IMR-90 (cell line): ENCODE results near the gene TSPAN31. TPM values are rescaled to one million over a fixed set of nuclear protein-coding genes. Genes with fewer than 3 reads are reported as not detected.

ENCODE experiments used
- ATAC-seq: fragments of 200-7000 bp; cut with Tn5 transposase; 2 replicates; pipeline ENCODE4 v1.9.1; 2020; ENCODE audit warnings: low read depth, mild to moderate bottlenecking, moderate library complexity
- BruUV-seq: library from RNA; stranded (reverse); fragments of 400-500 nt; replicated peaks from 2 replicates; lab custom pipeline; 2021; lab: Mats Ljungman, UMichigan
- CTCF ChIA-PET: fragments of 300-600 bp; formaldehyde crosslinking; extraction: SDS; loops from one replicate; lab custom pipeline; 2021; ENCODE audit warnings: antibody characterized with exemption; lab: Yijun Ruan, JAX
- POLR2A ChIA-PET: fragments of 300-600 bp; sonication (Branson Sonifier 250); formaldehyde crosslinking; loops from one replicate; lab custom pipeline; 2022; ENCODE audit warnings: antibody characterized with exemption; ENCODE audit not compliant: unreplicated experiment; lab: Charles Lee
- DNase-seq: peaks from one replicate; pipeline ENCODE4 v3.0.0; 2013
- H2AFZ ChIP-seq: replicated peaks from 2 replicates; pipeline ENCODE3; 2013; ENCODE audit warnings: low read length, mild to moderate bottlenecking; ENCODE audit not compliant: poor library complexity
- H2AK5ac ChIP-seq: 2 replicates; pipeline ENCODE4 v1.6.1; 2013; ENCODE audit warnings: low read depth, low read length, inconsistent platforms
- H2AK9ac ChIP-seq: replicated peaks from 2 replicates; pipeline ENCODE3; 2013; ENCODE audit warnings: mild to moderate bottlenecking, low read depth, low read length, moderate library complexity; ENCODE audit not compliant: poor library complexity
- H2BK120ac ChIP-seq: 2 replicates; pipeline ENCODE4 v1.6.1; 2013; ENCODE audit warnings: low read depth, low read length, inconsistent platforms
- H2BK15ac ChIP-seq: 3 replicates; pipeline ENCODE4 v1.6.1; 2013; ENCODE audit warnings: low read depth, low read length, inconsistent platforms
- H2BK20ac ChIP-seq: 2 replicates; pipeline ENCODE4 v1.6.1; 2013; ENCODE audit warnings: low read depth, mild to moderate bottlenecking, inconsistent platforms, low read length, moderate library complexity
- H2BK5ac ChIP-seq: 2 replicates; pipeline ENCODE4 v1.6.1; 2013; ENCODE audit warnings: mild to moderate bottlenecking, low read depth, low read length, inconsistent platforms; ENCODE audit not compliant: poor library complexity, severe bottlenecking
- H3K14ac ChIP-seq: replicated peaks from 2 replicates; pipeline ENCODE4 v1.6.1; 2013; ENCODE audit warnings: low read depth, low read length, inconsistent platforms
- H3K18ac ChIP-seq: 2 replicates; pipeline ENCODE4 v1.6.1; 2013; ENCODE audit warnings: low read depth, low read length, control low read depth
- H3K23ac ChIP-seq: 2 replicates; pipeline ENCODE4 v1.6.1; 2013; ENCODE audit warnings: low read depth, low read length, inconsistent platforms
- H3K27ac ChIP-seq: 2 replicates; pipeline ENCODE4 v1.5.1; 2013; ENCODE audit warnings: mild to moderate bottlenecking, control low read depth, low read length; ENCODE audit not compliant: insufficient read depth
- H3K27me3 ChIP-seq: 2 replicates; pipeline ENCODE4 v1.6.1; 2013; ENCODE audit warnings: low read length; ENCODE audit not compliant: control insufficient read depth, insufficient read depth
- H3K36me3 ChIP-seq: 2 replicates; pipeline ENCODE4 v1.6.1; 2013; ENCODE audit warnings: low read length, mixed read lengths; ENCODE audit not compliant: control insufficient read depth, insufficient read depth
- H3K4ac ChIP-seq: 2 replicates; pipeline ENCODE4 v1.6.1; 2013; ENCODE audit warnings: low read depth, low read length, inconsistent platforms
- H3K4me1 ChIP-seq: 2 replicates; pipeline ENCODE4 v1.6.1; 2013; ENCODE audit warnings: low read length, mixed read lengths; ENCODE audit not compliant: control insufficient read depth, insufficient read depth
- H3K4me2 ChIP-seq: 2 replicates; pipeline ENCODE4 v1.6.1; 2013; ENCODE audit warnings: low read depth, mild to moderate bottlenecking, control low read depth, low read length, moderate library complexity
- H3K4me3 ChIP-seq: 2 replicates; pipeline ENCODE4 v1.5.1; 2013; ENCODE audit warnings: low read depth, mild to moderate bottlenecking, control low read depth, low read length, moderate library complexity; ENCODE audit not compliant: insufficient read depth
- H3K56ac ChIP-seq: 2 replicates; pipeline ENCODE4 v1.6.1; 2013; ENCODE audit warnings: low read length, inconsistent platforms; ENCODE audit not compliant: insufficient read depth; ENCODE audit errors: extremely low read depth
- H3K79me1 ChIP-seq, 2 experiments: 2 replicates each; pipeline ENCODE4 v1.6.1; 2013; ENCODE audit warnings: low read length in 2 of 2, inconsistent platforms in 1 of 2, low read depth in 1 of 2
- H3K9ac ChIP-seq: 2 replicates; pipeline ENCODE4 v1.6.1; 2013; ENCODE audit warnings: low read depth, low read length, control low read depth
- H3K9me1 ChIP-seq: 2 replicates; pipeline ENCODE4 v1.6.1; 2013; ENCODE audit warnings: low read length, inconsistent platforms; ENCODE audit not compliant: insufficient read depth
- H3K9me3 ChIP-seq: 2 replicates; pipeline ENCODE4 v1.6.1; 2013; ENCODE audit warnings: low read length; ENCODE audit not compliant: control insufficient read depth, insufficient read depth
- H4K20me1 ChIP-seq: 2 replicates; pipeline ENCODE4 v1.6.1; 2013; ENCODE audit warnings: low read length, inconsistent platforms; ENCODE audit not compliant: insufficient read depth
- H4K5ac ChIP-seq: 2 replicates; pipeline ENCODE4 v1.6.1; 2013; ENCODE audit warnings: mild to moderate bottlenecking, low read depth, low read length, control low read depth
- H4K8ac ChIP-seq, 2 experiments: 2 replicates each; pipeline ENCODE4 v1.6.1; 2013; ENCODE audit warnings: low read depth in 2 of 2, low read length in 2 of 2, control low read depth in 1 of 2, inconsistent platforms in 1 of 2
- H4K91ac ChIP-seq: 2 replicates; pipeline ENCODE4 v1.6.1; 2013; ENCODE audit warnings: low read depth, low read length, inconsistent platforms; ENCODE audit not compliant: insufficient read depth
- CTCF ChIP-seq: conservative IDR thresholded peaks from 2 replicates; pipeline ENCODE4 v1.5.1; 2012; ENCODE audit warnings: mild to moderate bottlenecking, low read depth, low read length, improper control_type of control experiment
- ELK1 ChIP-seq: fragments of 150-350 bp; IDR thresholded peaks from 2 replicates; pipeline ENCODE4 v1.6.1; 2016; ENCODE audit warnings: low read depth, mild to moderate bottlenecking, low read length, moderate library complexity, borderline replicate concordance
- MAFK ChIP-seq: IDR thresholded peaks from 2 replicates; pipeline ENCODE4 v1.6.1; 2012; ENCODE audit warnings: low read depth, low read length, improper control_type of control experiment
- MAZ ChIP-seq: IDR thresholded peaks from 2 replicates; pipeline ENCODE4 v1.6.1; 2012; ENCODE audit warnings: low read depth, mild to moderate bottlenecking, low read length, improper control_type of control experiment, moderate library complexity, borderline replicate concordance
- MXI1 ChIP-seq: IDR thresholded peaks from 2 replicates; pipeline ENCODE4 v1.6.1; 2012; ENCODE audit warnings: low read depth, mild to moderate bottlenecking, low read length, moderate library complexity, borderline replicate concordance
- RAD21 ChIP-seq: IDR thresholded peaks from 2 replicates; pipeline ENCODE4 v1.6.1; 2012; ENCODE audit warnings: low read length, improper control_type of control experiment
- RCOR1 ChIP-seq: IDR thresholded peaks from 2 replicates; pipeline ENCODE4 v1.6.1; 2012; ENCODE audit warnings: mild to moderate bottlenecking, low read length, improper control_type of control experiment; ENCODE audit not compliant: insufficient replicate concordance
- SMC3 ChIP-seq: fragments of 150-350 bp; IDR thresholded peaks from 2 replicates; pipeline ENCODE4 v1.6.1; 2016; ENCODE audit warnings: low read depth, mild to moderate bottlenecking, antibody characterized with exemption, low read length, moderate library complexity
- USF2 ChIP-seq: fragments of 150-350 bp; IDR thresholded peaks from 2 replicates; pipeline ENCODE4 v1.6.1; 2017; ENCODE audit warnings: mild to moderate bottlenecking, antibody characterized with exemption, low read length, low read depth
- WGBS, 2 experiments: methylation state at CpG; one replicate each; pipeline versions ENCODE4 v1.1.5 to v1.1.7; 2013; ENCODE audit warnings: missing lambda C conversion rate in 2 of 2; ENCODE audit not compliant: insufficient read length in 1 of 2; ENCODE audit errors: extremely low coverage in 2 of 2; 5-methylcytosine and 5-hydroxymethylcytosine counted together
- dilution Hi-C: fragments of 300-500 bp; cut with HindIII; formaldehyde crosslinking; loops from one replicate; pipeline ENCODE4 v1.14.3; 2018; ENCODE audit warnings: low sequenced_read_pairs; ENCODE audit not compliant: unreplicated experiment
- in situ Hi-C: fragments of 300-500 bp; cut with MboI; formaldehyde crosslinking; loops from 3 replicates; pipeline ENCODE4 v1.14.3; 2019; ENCODE audit warnings: low sequenced_read_pairs, inconsistent platforms, mixed read lengths
- intact Hi-C: fragments of 100-400 bp; cut with micrococcal nuclease; formaldehyde crosslinking; loops from 2 replicates; pipeline ENCODE4 v1.10.0; 2022
- polyA plus RNA-seq, 3 experiments: library from polyadenylated mRNA; depleted of rRNA; stranded (reverse); fragments of >200 nt; gene quantifications; 2 replicates each; pipeline ENCODE4 v1.2.3, GENCODE V29; 2012; ENCODE audit warnings: low replicate concordance in 1 of 3
- total RNA-seq: library from RNA; depleted of rRNA; stranded (reverse); fragments of >200 nt; gene quantifications from 2 replicates; pipeline ENCODE4 v1.2.3, GENCODE V29; 2012

The TSPAN31 gene
- total and polyA plus RNA-seq, 2 of the 4 experiments (the other 2 are of a cell fraction): 12.3 to 71.2 TPM

GRCh38 chr12:57753756-57754337, 9.0 kb downstream of the TSPAN31 start:
- peaks cover 10% of the 10 kb centered on the region for H3K27me3 ChIP-seq
- H3K23ac ChIP-seq: no peak overlapping the region; the same call in 1 of the 2 replicates
- H3K9ac ChIP-seq: no peak overlapping the region
- H2BK20ac ChIP-seq: no peak overlapping the region
- H2BK5ac ChIP-seq: no peak overlapping the region
- in situ Hi-C loops (no loop called here), dilution Hi-C loops (no loop called here), intact Hi-C loops (no loop called here)
- CTCF ChIA-PET: no interaction called here
- no peak overlapping the region for H3K4me3 ChIP-seq
- no peak overlapping the region for H4K8ac ChIP-seq
- no peaks in the 10 kb centered on the region for H3K9me3 ChIP-seq
- ATAC-seq (no peak), DNase-seq (no peak)
- H2AK5ac ChIP-seq: no peak overlapping the region
- H3K4me1 ChIP-seq: peaks cover 7% of the 10 kb centered on the region
- no peak overlapping the region for H2BK15ac ChIP-seq
- no peak for TF ChIP-seq CTCF
- TF ChIP-seq RCOR1: no peak
- TF ChIP-seq ELK1: no peak
- TF ChIP-seq RAD21: no peak
- TF ChIP-seq MAZ: no peak
- no peak for TF ChIP-seq MXI1
- no peak for TF ChIP-seq MAFK
- TF ChIP-seq USF2: no peak
- TF ChIP-seq SMC3: no peak
- no TSS peak for BruUV-seq
- no peak overlapping the region for H3K56ac ChIP-seq
- no peak overlapping the region for H3K27ac ChIP-seq
- peaks cover 7% of the 10 kb centered on the region; the same call in 1 of the 2 replicates for H4K20me1 ChIP-seq
- no peak overlapping the region for H4K5ac ChIP-seq
- WGBS, 2 experiments: 23% methylated on average over 1 of the region's 1 CpG; no CpG with 5 or more reads in 1 of the 2 experiments
- no peak overlapping the region for H2BK120ac ChIP-seq
- peaks cover 22% of the 10 kb centered on the region for H3K36me3 ChIP-seq
- no peak overlapping the region for H3K14ac ChIP-seq
- H3K18ac ChIP-seq: no peak overlapping the region
- no peak overlapping the region for H2AK9ac ChIP-seq
- no peak overlapping the region for H3K4me2 ChIP-seq
- POLR2A ChIA-PET: no interaction called here
- peaks cover 16 to 36% of the 10 kb centered on the region in 2 experiments; a peak in 3 of 4 replicates for H3K79me1 ChIP-seq
- no peak overlapping the region for H2AFZ ChIP-seq
- H3K9me1 ChIP-seq: peaks cover 15% of the 10 kb centered on the region
- H4K91ac ChIP-seq: no peak overlapping the region
- H3K4ac ChIP-seq: no peak overlapping the region
